ENCODE measurements around the gene CCHCR1.

Gene CCHCR1

DNA sequence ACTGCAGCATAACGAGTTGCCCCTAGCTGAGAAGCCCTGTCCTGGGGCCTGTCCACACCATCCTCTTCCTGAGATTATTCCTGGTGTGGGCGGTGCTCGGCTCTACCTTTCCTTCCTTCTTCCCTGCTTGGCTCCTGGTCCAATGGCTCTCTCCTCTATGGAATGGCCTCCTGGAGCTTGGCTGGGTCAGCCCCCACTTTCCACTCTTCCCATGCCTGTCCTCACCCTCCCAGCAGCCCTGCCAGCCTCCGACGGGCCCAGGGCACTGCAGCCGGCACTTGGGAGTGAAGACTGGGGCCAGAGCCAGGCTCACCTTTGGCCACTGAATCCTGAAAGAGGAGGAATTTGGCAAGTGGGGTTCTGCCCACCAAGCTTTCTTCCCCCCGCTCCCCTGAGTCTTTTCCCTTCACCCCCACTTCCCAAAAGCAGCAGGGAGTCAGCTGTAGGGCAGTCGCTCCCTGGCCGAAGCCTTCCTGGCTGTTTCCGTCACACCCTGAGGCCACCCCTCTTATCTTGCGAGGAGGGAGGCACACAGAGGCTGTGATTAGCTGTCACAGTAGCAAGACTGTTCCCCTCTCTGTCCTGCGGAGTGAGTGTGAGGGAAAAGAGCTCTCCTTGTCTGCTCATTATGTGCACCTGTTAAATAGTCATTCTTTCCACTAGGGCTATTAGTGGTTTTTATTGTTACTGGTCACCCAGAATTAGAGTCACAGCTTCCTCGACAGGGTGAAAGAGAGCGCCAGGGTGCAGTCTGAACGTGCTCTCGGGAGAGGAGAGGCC lies 31.0 kb downstream of the CCHCR1 start:
- DNase-seq, result no peak

DNA sequence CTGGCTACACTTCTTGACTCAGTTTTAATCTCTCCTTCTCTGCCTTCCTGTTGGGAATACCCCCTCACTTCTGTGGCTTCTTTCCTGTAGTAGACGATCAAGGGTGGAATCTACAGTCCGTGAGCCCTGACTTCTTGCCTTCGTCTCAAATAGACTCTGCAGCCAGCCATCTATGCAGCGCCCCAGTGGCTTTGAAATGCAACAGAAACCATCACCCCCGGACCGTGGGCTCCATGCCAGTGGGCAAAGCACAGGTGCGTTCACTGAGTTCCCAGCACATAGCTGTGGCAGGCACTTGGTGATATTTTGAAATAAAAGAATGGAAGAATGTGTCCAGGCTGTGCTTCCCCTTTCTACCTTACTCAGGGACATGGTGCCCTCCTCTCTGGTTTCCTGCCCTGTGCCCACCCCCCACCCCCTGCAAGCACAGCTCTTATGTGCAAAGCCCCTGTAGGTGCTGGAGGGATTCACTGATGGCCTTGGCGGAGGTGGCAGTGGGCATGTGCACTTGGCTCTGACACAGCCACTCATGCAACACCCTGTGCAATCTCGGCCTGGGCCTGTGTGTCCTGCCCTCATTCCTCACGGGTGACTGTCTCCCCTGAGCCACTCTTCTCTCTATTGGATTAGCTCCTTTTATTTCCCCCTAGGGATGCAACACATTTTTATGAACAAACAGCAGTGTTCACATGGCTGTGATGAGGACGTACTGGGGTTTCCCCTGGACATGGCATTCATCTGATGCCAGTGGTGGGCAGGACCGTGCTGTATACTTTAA lies 31.8 kb downstream of the CCHCR1 start:
- DNase-seq, result no peak

DNA sequence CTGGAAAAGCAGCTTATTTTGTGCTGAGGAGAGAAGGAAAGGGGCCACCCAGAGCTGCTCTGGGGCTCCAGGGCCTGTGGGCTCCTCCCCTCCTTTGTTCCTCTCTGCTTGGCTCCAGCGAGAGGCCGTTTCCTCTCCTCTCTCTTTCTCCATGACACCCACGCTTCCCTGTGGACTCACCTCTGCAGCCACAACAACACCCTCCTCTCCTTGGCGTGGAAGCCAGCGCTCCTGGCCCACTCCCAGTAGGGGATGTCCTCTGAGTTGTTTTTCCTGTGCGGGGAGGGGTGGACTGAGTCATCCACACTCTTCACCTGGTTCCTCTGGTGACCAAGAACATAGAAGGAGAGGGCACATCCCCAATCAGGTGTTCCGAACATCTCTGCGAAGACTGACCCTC lies 32.4 kb downstream of the CCHCR1 start:
- no peak for DNase-seq

DNA sequence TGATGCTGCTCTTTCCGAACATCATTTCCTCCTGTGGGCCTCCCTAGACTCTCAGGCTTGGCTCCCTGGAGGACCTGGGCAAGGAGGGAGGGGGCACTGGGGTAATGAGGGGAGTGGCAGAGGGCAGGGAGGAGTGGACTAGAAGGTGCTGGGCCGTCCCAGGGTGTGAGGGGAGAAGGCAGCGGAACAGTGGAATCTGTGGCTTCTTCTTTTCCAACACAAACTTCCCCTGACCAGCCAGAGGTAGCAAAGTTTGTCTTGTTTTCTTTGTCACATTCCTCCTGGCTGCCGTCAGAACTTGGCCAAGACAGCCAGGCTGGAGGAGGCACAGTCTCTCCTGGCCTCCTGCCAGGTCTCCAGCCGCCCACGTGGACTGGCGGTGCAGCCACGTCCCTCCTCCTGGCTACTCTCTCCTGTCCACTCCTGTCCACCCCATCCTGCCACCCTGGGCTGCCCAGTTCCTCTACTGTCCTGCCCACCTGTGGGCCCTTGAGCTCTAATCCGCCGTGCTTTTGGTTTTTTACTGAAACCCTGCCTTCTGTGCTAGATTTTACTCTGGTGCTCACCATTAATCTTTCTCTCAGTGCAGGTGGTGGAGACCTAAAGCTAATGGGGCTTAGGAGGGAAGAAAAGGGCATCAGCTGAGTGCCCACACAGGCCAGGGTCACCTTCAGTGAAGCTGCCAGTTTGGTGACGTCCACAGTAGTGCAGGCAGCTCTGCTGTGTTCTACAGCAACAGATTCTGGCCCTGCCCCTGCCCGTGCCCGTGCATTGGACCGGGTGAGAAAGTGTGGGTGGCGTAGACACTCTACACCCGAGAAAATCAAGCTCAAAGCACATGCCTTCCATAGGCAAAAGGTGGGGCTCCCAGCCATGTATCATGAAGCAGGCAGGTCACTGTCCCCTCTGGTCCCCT lies 34.6 kb downstream of the CCHCR1 start:
- no peak for DNase-seq

DNA sequence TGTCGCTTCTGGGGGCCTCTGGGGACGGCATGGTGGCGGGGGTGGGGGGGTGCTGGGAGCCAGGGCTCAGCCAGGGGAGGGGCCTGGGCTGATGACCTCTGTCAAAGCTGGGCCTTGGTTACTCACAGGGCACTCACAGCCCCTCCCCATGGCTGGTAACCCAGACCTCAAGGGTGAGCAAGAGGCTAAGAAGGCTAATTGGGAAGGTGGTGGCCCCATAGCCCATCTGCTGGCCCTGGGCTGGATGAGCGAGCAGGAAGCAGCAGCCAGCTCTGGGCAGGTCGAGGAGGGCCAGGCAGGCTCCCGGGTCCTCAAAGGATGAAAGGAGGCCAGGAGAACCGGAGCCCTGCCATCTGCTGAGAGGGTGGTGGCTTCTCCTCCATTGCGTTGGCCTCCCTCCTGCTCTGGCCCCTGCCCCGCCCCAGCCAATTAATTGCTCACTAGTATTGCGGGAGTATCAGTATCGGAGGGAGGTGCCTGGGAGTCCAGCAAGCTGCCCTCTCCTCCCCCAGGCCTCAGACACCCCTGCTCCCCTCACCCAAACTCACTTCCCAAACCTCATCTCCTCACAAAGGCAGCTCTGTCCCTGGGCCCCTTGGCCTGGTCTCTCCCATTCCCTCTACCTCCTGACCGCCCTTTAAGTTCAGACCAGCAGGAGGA lies 36.3 kb downstream of the CCHCR1 start:
- no peak for DNase-seq

DNA sequence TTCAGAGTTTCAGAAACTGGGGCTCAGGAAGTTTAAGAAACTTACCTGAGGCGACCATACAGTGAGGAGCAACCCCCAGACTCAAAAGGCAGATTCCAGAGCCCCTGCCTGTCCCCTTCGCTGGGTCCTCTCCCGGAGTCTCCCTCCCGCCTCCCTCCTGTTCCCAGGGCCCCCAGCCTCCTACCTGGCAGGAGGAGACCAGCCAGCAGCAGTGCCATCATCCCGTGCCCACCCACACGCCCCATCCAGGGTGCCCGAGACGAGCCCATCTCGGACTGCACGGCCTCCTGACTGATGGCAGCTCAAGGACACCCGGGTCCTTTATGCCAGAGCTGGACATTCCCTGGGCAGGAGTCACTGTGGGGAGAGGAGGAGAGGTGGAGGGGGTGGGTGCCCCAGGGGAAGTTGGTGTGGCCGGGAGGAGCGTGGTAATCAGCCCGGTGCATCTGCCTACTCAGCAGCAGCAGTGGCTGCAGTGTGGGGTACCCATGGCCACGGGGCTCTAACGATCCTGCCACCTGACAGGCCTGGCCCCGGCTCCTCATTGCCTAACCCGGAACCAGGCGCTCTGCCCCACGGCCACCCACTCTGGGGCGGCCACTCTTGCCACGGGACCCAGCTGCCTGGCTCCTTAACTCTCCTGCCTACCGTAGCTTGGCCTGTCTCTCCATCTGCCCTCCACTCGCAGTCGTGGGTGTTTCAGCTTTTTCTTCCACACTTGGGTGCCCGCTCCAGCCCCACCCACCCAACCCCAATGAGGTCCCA lies 37.3 kb downstream of the CCHCR1 start, which contains the start of gene CDSN:
Gene CDSN, minus strand, starts transcription at position 296 of the 765 bp plus-strand sequence. Its CDS starts 27 bp downstream, at position 269.
- DNase-seq, result no peak

DNA sequence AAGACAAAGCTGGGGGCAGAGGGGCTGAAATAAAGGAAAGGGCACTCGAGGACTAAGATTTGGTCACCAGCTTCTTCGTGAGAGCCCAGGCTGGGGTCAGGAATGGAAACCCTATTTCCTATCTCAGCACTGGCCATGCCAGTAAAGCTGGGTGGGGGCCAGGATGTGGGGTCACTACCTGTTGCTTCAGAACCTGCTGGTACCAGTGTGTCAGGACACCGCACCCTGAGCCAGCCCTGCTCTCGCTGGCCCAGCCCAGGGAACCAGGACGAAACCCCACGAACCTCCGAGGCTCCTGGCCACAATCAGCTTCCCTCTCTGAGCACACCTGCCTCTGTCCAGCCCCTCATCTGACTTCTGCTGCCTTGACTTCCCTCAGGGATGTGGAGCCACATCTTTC lies 39.4 kb downstream of the CCHCR1 start:
- no peak for DNase-seq

DNA sequence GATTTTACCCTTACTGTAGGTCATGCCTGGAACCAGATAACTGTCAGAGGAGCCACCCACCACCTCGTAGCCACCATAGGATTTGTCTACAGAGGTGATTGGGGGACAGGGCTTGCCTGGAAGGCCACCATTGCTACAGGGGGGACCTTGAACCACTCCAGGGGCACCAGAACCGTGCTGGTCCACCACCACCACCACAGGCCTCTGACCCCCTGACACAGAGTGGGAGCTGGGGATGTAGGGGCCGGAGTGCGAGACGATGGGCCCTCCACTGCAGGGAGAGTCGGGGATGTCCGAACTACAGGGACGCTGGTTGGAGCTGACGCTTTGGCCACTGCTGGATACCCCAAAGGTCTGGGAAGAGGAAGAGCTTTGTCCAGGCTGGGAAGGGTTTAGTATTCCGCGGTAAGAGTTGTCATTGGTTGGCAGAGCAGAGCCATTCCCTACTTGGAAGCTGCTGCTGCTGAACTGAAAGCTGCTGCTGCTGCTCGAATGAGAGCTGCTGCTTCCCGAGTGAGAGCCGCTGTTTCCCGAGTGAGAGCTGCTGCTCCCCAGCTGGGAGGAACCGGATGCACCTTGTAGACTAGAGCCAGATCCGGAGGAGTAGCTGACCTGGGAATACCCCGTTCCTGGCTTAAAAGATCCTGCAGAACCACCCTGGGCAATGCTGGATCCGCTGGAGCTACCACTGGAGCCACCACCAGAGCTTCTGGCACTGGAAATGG lies 40.8 kb downstream of the CCHCR1 start:
- DNase-seq, result no peak

DNA sequence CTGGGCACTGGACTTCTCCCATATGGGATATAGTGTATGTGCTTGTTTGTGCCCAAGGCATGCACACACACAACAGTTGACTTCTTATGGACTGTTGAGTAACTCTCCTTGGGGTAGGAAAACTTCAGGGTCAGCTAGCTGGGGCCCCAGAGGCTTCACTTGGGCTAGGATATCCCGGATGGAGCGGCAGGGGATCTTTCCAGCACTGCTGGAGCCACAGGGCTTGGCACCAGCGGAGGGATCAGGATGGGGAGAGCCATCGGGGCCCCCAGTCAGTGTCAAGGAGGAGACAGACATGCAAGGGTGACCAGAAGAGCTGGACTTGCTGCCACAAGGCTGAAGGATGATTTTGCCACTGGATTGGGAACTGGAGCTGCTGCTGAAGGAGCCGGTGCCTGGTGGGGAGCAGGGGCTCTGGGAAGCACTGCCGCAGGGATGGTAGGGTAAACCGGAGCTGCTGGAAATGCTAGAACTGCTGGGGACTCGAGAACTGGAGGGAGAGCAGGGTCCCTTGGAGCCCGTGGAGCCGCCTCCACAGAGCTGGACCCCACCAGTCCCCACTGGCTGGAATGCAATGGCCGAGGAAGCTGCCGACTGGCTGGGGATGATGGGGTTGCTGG lies 41.6 kb downstream of the CCHCR1 start:
- DNase-seq, result no peak

DNA sequence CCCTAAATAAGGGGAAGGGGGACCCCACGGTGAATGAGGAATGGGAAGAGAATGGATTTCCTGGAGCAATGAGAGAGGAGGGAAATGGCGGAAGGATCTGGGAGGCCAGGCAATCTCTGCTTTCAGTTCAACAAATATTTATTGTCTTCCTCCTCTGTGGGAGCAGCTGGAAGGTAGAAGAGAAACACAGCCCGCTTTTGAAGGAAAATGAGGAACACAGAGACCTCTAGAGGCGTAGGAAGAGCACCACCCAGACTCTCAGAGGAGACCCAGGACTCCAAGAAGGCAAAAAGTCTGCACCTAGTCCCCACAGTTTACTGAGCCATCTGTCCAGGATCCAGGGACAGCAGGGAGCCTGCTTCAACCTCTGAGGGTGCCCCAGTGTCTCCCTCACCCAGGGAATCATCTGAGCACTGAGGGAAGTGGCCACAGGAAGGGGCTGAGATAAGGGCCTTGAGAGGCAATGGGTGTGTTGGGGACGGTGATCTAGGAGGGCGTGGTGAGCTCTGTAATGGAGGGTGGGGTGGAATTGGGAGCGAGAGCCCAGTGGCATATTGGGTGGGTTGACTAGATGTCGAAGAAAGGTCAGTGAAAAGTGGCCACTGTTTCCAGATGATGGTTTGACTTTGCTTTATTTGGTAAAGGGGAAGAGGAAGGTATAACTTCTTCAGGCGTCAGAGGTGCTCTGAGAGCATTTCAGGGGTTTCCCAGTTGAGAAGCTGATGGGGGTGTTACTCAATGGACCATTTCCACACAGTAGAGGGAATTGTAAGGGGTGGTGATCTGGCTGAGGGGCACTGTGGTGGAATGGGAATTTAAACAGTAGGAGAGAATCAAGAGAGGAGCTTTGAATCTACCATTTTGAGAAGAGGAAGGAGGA lies 42.4 kb downstream of the CCHCR1 start:
- DNase-seq, result no peak

DNA sequence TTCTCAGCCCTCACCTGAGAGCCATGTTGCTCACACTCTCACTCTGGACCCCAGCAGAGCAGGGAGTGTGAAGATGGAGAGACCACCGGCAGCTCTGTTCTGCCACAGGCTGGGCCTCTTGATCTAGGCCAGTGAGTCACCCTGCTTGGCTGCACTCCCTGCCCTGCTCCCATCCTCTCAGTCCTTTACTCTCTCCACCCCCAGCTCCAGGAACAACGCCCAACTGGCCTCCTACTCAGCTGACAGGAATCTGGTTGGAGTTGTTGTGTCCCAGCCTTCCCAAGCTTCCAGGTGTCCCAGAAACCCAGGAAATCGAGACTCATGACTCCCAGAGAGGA lies 43.1 kb downstream of the CCHCR1 start, which contains the start of gene PSORS1C1:
Gene PSORS1C1, plus strand, starts transcription at position 260 of the 338 bp plus-strand sequence. CDS start 14,833 bp downstream, outside the sequence.
- DNase-seq, result no peak

DNA sequence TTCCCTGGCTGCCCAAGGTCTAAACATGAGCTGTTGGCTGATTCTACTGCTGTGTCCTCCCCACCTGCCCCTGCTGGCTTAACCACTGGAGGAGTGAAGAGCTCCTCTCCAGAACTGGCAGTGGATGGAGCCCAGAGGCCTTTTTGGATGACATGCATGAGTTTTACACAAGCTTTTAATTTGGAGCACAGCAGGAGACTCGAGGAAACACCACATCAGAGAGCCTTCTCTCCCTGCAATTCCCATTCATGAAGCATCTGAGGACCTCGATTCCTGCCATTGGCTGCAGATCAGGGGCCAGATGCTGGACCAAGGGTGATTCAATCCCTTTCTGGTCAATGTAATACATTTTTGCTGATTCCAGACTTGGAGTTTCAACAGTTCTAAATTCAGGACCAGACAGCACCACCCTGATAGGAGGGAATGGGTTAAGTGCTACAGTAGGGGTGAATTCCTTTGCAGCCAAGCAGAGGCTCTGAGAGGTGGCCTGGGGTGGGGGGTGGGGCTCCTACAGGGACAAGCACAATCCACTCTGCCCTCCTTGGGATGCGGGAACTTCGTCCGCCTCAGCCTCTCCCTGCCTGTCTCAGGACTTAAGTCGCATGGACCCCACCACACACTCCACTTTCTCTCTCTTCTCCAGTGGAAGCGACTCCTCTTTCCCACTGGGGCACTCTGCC lies 43.6 kb downstream of the CCHCR1 start:
- no peak for DNase-seq

DNA sequence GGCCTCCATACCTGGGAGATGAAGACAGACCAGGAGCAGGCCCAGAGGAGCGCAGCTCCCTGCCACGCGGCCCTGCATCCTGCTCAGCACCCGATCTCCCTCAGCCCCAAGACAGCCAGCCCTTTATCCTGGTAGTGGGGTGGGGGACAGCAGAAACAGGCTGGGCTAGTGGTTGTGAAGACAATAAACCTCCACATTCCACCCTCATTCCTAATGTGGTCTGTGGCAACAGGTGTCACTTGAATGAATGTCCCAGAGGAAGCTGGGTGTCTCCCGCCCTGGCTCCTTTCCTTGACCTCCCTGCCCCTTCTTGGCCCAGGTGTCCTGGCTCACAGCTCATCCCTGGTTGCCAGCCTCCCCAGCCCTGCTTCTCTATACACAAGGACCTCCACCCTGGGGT lies 45.1 kb downstream of the CCHCR1 start, which contains the start of gene C6orf15:
Gene C6orf15, minus strand, starts transcription at position 98 of the 400 bp plus-strand sequence. Its CDS starts 20 bp downstream, at position 78.
- DNase-seq, result no peak

DNA sequence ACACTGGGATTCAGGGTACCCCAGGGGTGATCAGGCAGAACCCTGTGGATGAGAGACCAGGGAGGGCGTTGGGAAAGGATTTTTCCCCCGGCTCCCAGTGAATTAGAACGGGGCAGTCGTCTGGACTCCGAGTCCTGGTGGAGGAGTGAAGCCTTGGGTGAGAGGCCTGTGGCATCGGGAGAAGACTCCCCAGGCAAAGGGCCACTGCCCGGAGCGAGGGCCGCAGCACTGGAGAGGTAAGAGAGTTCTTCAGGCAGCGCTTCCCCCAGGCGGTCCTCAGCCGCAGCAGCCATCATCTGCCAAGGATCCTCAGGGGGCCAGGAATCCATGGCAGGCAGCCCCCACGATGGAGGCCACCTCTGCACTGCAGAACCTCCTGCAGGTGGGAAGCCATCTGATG lies 45.9 kb downstream of the CCHCR1 start:
- DNase-seq, result no peak

DNA sequence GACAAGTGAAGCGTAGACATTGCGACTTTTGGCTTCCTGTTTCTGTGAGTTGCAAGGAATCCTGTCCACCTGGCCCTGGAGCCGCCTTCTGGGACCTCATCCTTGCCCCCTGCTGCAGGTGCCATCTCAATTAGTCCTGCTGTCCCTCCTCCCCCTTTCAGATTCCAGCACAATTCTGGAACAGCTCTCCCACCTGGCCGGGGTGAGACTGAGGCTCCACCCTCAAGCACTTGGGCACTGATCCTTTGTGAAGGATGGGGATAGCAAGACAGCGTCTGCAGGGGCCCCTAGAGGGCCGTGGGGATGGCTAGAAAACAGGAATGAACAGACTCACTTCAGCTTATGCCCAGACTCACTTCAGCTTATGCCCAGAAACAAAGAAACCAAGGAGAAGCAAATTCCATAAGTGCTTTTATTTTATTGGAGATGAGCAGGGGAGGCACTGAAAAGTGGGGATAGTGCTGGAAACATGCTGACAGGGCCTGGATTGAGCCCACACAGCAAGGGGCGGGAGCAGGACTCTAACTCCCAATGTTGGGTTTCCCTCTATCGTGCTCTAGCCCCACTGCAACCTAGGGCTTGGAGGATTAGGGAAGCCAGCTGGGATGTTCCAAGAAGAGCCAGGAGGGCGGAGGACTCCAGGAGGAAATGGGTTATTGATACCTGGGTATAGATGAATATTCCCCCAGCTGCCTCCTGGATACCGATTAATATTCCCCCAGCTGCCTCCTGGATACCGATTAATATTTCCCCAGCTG lies 46.6 kb downstream of the CCHCR1 start:
- DNase-seq, result no peak

DNA sequence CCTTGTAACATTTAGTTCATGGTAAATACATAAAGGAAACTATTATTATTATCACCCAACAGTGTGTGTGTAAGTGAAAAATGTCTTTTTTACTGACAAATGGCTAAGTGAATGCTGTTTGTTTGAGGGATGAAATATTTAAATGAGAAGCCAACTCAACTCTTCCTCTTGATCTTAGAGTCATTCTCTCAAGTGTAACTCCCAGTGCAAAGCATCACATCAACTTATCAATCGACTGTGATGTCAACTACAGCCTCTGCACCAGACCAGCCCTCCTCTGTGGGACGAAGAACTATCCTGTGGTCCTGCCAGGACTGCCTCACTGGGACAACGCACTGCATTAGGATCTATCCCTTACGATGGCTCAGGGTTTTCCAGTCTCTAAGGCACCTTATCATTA lies 50.5 kb downstream of the CCHCR1 start:
- no peak for DNase-seq

DNA sequence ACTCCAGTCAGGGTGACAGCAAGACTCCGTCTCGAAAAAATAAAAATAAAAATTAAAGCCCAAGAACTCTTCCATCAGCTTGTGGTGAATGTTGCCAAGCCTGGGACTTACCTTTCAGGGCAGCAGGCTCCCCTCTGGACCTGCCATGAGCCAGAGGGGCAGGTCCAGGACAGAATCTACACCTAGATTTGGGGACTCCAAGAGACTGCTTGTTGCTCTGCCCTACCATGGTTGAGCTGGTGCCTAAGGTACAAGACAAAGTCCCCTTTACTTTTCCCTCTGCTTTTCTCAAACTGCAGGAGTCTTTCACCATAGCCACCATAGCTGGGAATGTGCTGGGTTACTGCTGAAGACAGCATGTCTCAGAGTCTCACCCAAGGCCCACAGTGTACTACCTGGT lies 54.5 kb downstream of the CCHCR1 start:
- no peak for DNase-seq

DNA sequence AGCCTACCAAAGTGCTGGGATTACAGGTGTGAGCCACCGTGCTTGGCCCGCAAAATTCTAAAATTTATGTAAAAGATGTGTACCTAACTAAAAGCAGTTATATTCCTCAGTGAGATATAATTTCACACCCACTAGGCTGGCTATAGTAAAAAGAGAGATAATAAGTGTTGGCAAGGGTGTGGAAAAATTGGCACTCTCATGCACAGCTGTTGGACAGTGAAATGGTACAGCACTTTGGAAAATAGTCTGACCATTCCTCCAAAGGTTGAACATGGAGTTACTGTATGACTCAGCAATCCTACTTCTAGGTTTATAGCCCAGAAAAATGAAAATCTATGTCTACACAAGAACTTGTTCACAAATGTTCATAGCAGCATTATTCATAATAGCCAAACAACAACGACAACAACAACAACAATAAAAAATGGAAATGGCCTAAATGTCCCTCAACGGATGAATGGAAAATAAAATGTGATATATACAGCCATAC lies 59.1 kb downstream of the CCHCR1 start:
- no peak for DNase-seq
